ENCODE data around the gene PPP1CA.
A peak's percentile ranks its signal among the peaks of the same experiment; 100 is the strongest.

GRCh38 chr11:67438158-67438902 is 36.7 kb upstream of the PPP1CA start:
- TF ChIP-seq CTCF (IDR thresholded peaks at IDR 0.05; ENCODE audit: borderline replicate concordance, extremely low read depth, low read length, poor library complexity, severe bottlenecking): peak; percentile 1
- no peak for TF ChIP-seq EZH2 (IDR thresholded peaks at IDR 0.05; ENCODE audit: borderline replicate concordance, low read depth, low read length, severe bottlenecking)
